SU-DHL-6 (cell line): ENCODE data around the gene RGS8.

Experiments
- EZH2phosphoT487 ChIP-seq: fragments of 200-600 bp; sonication (generic), shearing (Covaris generic); conservative IDR thresholded peaks from 2 replicates; pipeline ENCODE4 v1.6.1; 2018; ENCODE audit warnings: mild to moderate bottlenecking, antibody characterized with exemption, low read length, moderate library complexity, mixed read lengths
- TF ChIP-seq, protein P1 (sequence below): fragments of 200-600 bp; sonication (generic); IDR thresholded peaks from one replicate; pipeline ENCODE4 v1.5.1; 2017; ENCODE audit warnings: antibody characterized with exemption, mild to moderate bottlenecking, low read length, moderate library complexity; ENCODE audit not compliant: insufficient read depth, poor library complexity, severe bottlenecking

DNA sequence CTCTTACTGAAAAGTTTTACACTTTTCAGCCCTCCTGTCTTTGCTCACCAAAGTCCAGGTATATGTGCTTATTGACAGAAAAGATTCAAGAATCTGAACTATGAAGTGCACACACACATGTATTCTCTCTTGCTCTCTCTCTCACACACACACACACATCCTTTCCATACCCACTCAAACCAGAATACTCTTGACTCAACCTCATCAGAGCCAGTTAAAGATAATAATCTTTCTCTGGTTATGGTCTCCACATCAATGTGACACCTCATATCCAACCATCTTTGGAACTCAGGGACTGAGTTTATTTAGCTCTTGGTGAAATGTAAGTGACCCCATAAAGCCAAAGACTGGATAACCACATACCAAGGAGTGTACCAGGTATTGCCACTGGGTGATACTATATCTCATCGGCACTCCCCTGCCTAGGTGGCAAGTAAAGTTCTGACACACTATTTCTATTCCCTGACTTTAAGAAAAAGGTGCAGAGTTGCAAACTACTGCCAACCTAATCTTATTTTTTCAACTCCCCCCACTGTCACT, 24.9 kb upstream of the RGS8 start:
- TF ChIP-seq, protein P1, sequence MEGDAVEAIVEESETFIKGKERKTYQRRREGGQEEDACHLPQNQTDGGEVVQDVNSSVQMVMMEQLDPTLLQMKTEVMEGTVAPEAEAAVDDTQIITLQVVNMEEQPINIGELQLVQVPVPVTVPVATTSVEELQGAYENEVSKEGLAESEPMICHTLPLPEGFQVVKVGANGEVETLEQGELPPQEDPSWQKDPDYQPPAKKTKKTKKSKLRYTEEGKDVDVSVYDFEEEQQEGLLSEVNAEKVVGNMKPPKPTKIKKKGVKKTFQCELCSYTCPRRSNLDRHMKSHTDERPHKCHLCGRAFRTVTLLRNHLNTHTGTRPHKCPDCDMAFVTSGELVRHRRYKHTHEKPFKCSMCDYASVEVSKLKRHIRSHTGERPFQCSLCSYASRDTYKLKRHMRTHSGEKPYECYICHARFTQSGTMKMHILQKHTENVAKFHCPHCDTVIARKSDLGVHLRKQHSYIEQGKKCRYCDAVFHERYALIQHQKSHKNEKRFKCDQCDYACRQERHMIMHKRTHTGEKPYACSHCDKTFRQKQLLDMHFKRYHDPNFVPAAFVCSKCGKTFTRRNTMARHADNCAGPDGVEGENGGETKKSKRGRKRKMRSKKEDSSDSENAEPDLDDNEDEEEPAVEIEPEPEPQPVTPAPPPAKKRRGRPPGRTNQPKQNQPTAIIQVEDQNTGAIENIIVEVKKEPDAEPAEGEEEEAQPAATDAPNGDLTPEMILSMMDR = no peak
- TF ChIP-seq EZH2phosphoT487 = no peak
